Stimulated activated CD4-positive, alpha-beta T cell treated with anti-CD3 and anti-CD28 coated beads, TNF-alpha, amount 100 ng/mL, for 24 hours (primary cell): ENCODE data around the gene PRKAR1B.

Experiments used
- DNase-seq, 3 experiments: peaks; one replicate each; pipeline ENCODE4 v3.0.0-alpha.2; 2020; ENCODE audit warnings: low read depth in 3 of 3

Gene PRKAR1B

GRCh38 chr7:741191-741671 lies 14.2 kb upstream of the PRKAR1B start:
- no peak for DNase-seq

GRCh38 chr7:739983-740942 lies 13.2 kb upstream of the PRKAR1B start:
- no peak for DNase-seq

GRCh38 chr7:739455-739982 lies 12.4 kb upstream of the PRKAR1B start:
- no peak for DNase-seq

GRCh38 chr7:738723-739454 lies 11.8 kb upstream of the PRKAR1B start:
- DNase-seq = no peak

GRCh38 chr7:738241-738640 lies 11.2 kb upstream of the PRKAR1B start:
- DNase-seq = no peak

- no peak for DNase-seq
Observed at GRCh38 chr7:734808-735207, 7.7 kb upstream of the PRKAR1B start.

GRCh38 chr7:734214-734613 lies 7.1 kb upstream of the PRKAR1B start:
- no peak for DNase-seq

GRCh38 chr7:732556-732955 lies 5.5 kb upstream of the PRKAR1B start:
- no peak for DNase-seq

- no peak for DNase-seq
Observed at GRCh38 chr7:732094-732541, 5.0 kb upstream of the PRKAR1B start.

GRCh38 chr7:731440-732085 lies 4.5 kb upstream of the PRKAR1B start:
- no peak for DNase-seq

- no peak for DNase-seq
Observed at GRCh38 chr7:730501-731439, 3.7 kb upstream of the PRKAR1B start.

- DNase-seq = no peak
Observed at GRCh38 chr7:729140-730000, 2.3 kb upstream of the PRKAR1B start.

- DNase-seq = no peak
Observed at GRCh38 chr7:728602-729001, 1.5 kb upstream of the PRKAR1B start.

GRCh38 chr7:727806-728460 lies 852 bp upstream of the PRKAR1B start:
- no peak for DNase-seq

GRCh38 chr7:726854-727103 lies 302 bp downstream of the PRKAR1B start:
- DNase-seq = no peak

GRCh38 chr7:726084-726853 lies 812 bp downstream of the PRKAR1B start, which contains the start of gene DNAAF5:
Gene DNAAF5, plus strand, starts transcription at chr7:726699. Its CDS starts 22 bp downstream, at chr7:726721.
- peak; percentile 76 to 90 (median 78) for DNase-seq

GRCh38 chr7:725223-726005 lies 1.7 kb downstream of the PRKAR1B start:
- DNase-seq = no peak

- DNase-seq = no peak
Observed at GRCh38 chr7:724298-724697, 2.8 kb downstream of the PRKAR1B start.
